Right atrium auricular region (tissue), 2 donors: Measurements from ENCODE around the gene PTBP2. TPM values are rescaled to one million over a fixed set of nuclear protein-coding genes. Genes with fewer than 3 reads are reported as not detected.

Source experiments
- DNase-seq: peaks from one replicate; pipeline ENCODE4 v3.0.0-alpha.2; 2019; ENCODE audit warnings: low spot score
- H3K27ac ChIP-seq, 2 donors: fragments of 200-600 bp; sonication (generic); 1 replicate in 1 of 2; 2 replicates in 1 of 2; pipeline ENCODE4 v1.5.1; 2016 to 2019
- H3K27me3 ChIP-seq, 2 donors: fragments of 200-600 bp; sonication (generic); one replicate each; pipeline versions ENCODE4 v1.5.1 to v1.6.0; 2017 to 2019
- H3K36me3 ChIP-seq: fragments of 200-600 bp; sonication (generic); one replicate; pipeline ENCODE4 v1.5.1; 2016
- H3K4me1 ChIP-seq, 2 donors: fragments of 200-600 bp; sonication (generic); one replicate each; pipeline versions ENCODE4 v1.5.1 to v1.6.0; 2017 to 2019
- H3K4me3 ChIP-seq, 2 donors: fragments of 200-600 bp; sonication (generic); 1 replicate in 1 of 2; 2 replicates in 1 of 2; pipeline ENCODE4 v1.5.1; 2017 to 2019; ENCODE audit warnings: mild to moderate bottlenecking in 1 of 2, moderate library complexity in 1 of 2
- H3K9me3 ChIP-seq, 2 donors: fragments of 200-600 bp; sonication (generic); one replicate each; pipeline ENCODE4 v1.5.1; 2019
- CTCF ChIP-seq, 2 donors: fragments of 200-600 bp; sonication (generic); IDR thresholded peaks; one replicate each; pipeline ENCODE4 v1.5.1; 2019; ENCODE audit warnings: antibody characterized with exemption in 2 of 2
- total RNA-seq, 2 donors: library from RNA; depleted of rRNA; stranded (reverse); fragments of >200 nt; gene quantifications; one replicate each; pipeline ENCODE4 v1.1.0, GENCODE V29; 2016

PTBP2 gene, protein sequence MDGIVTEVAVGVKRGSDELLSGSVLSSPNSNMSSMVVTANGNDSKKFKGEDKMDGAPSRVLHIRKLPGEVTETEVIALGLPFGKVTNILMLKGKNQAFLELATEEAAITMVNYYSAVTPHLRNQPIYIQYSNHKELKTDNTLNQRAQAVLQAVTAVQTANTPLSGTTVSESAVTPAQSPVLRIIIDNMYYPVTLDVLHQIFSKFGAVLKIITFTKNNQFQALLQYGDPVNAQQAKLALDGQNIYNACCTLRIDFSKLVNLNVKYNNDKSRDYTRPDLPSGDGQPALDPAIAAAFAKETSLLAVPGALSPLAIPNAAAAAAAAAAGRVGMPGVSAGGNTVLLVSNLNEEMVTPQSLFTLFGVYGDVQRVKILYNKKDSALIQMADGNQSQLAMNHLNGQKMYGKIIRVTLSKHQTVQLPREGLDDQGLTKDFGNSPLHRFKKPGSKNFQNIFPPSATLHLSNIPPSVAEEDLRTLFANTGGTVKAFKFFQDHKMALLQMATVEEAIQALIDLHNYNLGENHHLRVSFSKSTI
- total RNA-seq, result 10 to 100 TPM; 15.9 to 21.9 TPM

GRCh38 chr1:96721416-96722160, at the start of gene PTBP2:
Gene PTBP2, plus strand, starts transcription at chr1:96721784. Its CDS starts 81 bp downstream, at chr1:96721865.
- H3K9me3 ChIP-seq, result no peaks in the 10 kb centered on the region
- H3K4me3 ChIP-seq, result peak within 1 kb of the TSS; percentile 71 to 93
- peak; percentile 77 for DNase-seq
- peak within 1 kb of the TSS; percentile 92 to 99 for H3K27ac ChIP-seq
- peaks cover 0 to 17% of the 10 kb centered on the region in 2 donors for H3K4me1 ChIP-seq
- TF ChIP-seq CTCF (IDR thresholded peaks at IDR 0.05), result peak in 1 of 2 donors; percentile 13
- no peaks in the 10 kb centered on the region for H3K36me3 ChIP-seq
- no peaks in the 10 kb centered on the region for H3K27me3 ChIP-seq

DNA sequence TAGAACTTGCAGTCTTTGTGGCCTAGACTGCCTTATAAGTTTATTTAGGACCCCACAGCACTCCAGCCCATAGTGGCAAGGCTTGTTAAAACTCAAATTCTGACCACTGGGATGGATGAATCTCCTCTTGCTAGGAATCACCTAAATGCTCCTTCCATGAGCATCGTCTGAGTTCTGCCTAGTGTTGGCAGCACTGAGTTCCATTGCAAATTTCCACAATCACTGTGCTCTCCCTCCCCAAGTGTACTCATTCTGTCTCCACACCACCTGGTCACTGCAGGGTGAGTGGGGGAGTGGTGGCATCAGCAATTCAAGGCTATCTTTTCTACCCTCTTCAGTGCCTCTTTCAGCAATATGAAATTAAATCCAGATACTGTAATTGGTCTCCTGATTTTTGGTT, 46.7 kb upstream of the PTBP2 start:
- Histone ChIP-seq H3K36me3 (no peaks in the 10 kb centered on the region), H3K4me3 (no peak overlapping the region), H3K27ac (no peak overlapping the region), H3K27me3 (no peaks in the 10 kb centered on the region), H3K9me3 (peaks cover 0 to 26% of the 10 kb centered on the region in 2 donors), H3K4me1 (no peaks in the 10 kb centered on the region)
- DNase-seq, result no peak
- TF ChIP-seq CTCF (IDR thresholded peaks at IDR 0.05), result no peak

- no peak overlapping the region for H3K4me3 ChIP-seq
- H3K9me3 ChIP-seq, result no peaks in the 10 kb centered on the region
- H3K4me1 ChIP-seq, result no peaks in the 10 kb centered on the region
- H3K36me3 ChIP-seq, result no peaks in the 10 kb centered on the region
- no peak for DNase-seq
- H3K27me3 ChIP-seq, result no peaks in the 10 kb centered on the region
- TF ChIP-seq CTCF (IDR thresholded peaks at IDR 0.05), result no peak
- no peak overlapping the region for H3K27ac ChIP-seq
These were observed 39.5 kb upstream of the PTBP2 start for GRCh38 chr1:96682056-96682455.

- no peak for TF ChIP-seq CTCF (IDR thresholded peaks at IDR 0.05)
- no peak for DNase-seq
- Histone ChIP-seq H3K27ac (peak overlapping the region in 1 of 2 donors; percentile 27), H3K4me1 (no peaks in the 10 kb centered on the region), H3K27me3 (no peaks in the 10 kb centered on the region), H3K9me3 (no peaks in the 10 kb centered on the region), H3K36me3 (no peaks in the 10 kb centered on the region), H3K4me3 (no peak overlapping the region)
These were observed 37.7 kb upstream of the PTBP2 start for GRCh38 chr1:96683931-96684330.

DNA sequence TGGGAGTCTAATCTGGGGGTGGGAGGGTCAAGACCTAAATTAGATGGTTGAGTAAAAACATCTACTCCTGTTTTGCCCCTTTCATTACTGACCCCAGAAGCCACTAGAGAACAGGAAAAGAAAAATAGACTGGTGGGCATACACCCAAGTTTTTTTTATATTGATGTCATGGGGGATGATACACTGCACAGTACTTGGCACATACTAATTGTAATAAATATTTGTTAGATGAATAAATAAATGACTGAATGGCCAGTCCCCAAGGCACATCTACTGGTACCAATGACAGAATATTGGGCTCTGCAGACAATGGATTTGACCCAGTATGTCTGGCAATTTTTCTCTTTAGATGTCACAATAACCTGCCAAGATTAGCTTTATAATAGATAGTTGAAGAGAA, 36.8 kb upstream of the PTBP2 start:
- H3K9me3 ChIP-seq, result no peaks in the 10 kb centered on the region
- H3K4me3 ChIP-seq, result no peak overlapping the region
- no peak overlapping the region for H3K27ac ChIP-seq
- DNase-seq, result no peak
- no peaks in the 10 kb centered on the region for H3K4me1 ChIP-seq
- TF ChIP-seq CTCF (IDR thresholded peaks at IDR 0.05), result no peak
- H3K36me3 ChIP-seq, result no peaks in the 10 kb centered on the region
- no peaks in the 10 kb centered on the region for H3K27me3 ChIP-seq
